ENCODE data around the gene ORC1. TPM values are rescaled to one million over a fixed set of nuclear protein-coding genes. Genes with fewer than 3 reads are reported as not detected.
A peak's percentile ranks its signal among the peaks of the same experiment; 100 is the strongest.

The ORC1 gene
- total RNA-seq = 1 to 10 TPM; 1.2 to 2.0 TPM
- 2.5 to 9.4 reads per million in 2 donors for total RNA-seq

DNA sequence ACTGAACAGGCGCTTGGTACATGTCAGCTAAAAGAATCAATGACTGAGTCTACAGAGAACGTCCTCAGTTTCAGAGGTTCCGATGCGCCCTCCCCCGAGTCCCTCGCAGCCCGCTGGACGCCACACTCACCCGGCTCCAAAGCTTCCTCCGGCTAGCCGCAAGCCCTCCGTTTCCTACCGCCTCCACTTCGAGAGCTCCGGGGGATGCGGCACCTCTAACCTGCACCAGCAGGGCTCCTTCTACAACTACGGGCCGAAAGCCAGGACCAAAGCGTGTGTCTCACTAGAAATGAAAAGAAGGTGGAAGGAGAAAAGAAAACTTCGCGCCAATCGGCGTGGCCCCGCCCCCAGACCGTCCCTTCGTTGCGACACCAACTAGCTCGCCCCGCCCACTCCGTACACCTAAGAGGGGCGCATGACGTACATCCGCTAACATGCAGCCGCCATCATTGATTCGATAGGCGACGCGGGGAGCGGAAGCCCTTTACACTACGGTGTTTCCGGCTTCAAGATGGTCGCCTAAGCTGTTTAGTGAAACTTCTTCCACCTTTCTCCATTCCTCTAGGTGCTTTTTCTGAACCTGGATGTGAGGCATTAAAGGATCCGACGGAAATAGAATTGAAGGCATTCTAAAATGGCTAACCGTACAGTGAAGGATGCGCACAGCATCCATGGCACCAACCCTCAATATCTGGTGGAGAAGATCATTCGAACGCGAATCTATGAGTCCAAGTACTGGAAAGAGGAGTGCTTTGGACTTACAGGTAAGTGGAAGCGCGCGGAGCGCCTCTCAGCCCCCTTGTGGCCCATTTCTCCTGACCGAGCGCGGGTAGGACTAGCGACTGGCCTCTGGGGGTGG is at the start of gene ORC1, which contains the start of gene PRPF38A:
Gene ORC1 (minus strand): TSS at position 308 of the 859 bp plus-strand sequence. CDS start 2,200 bp downstream, outside the sequence.
Gene PRPF38A (plus strand): TSS at position 487 of the 859 bp plus-strand sequence. CDS start 148 bp downstream, at position 635.
- H3K27me3 Mint-ChIP-seq = no peaks in the 10 kb centered on the region
- H3K36me3 Mint-ChIP-seq (ENCODE audit: low read depth) = peaks cover 15% of the 10 kb centered on the region
- ATAC-seq = peak; percentile 91
- H3K4me3 Mint-ChIP-seq = peak within 1 kb of the TSS; percentile 100
- peak; percentile 92 to 95 (median 95) for DNase-seq
- peak within 1 kb of the TSS; percentile 97 for H3K27ac Mint-ChIP-seq
- peaks cover 18% of the 10 kb centered on the region for H3K4me1 Mint-ChIP-seq
- H3K9me3 ChIP-seq (ENCODE audit: control insufficient read depth, low read length, poor library complexity, severe bottlenecking) = no peaks in the 10 kb centered on the region

- H3K9me3 ChIP-seq (ENCODE audit: control insufficient read depth, low read length, poor library complexity, severe bottlenecking) = no peaks in the 10 kb centered on the region
- H3K4me3 Mint-ChIP-seq = no peak overlapping the region
- peaks cover 5% of the 10 kb centered on the region for H3K4me1 Mint-ChIP-seq
- peaks cover 7% of the 10 kb centered on the region for H3K36me3 Mint-ChIP-seq (ENCODE audit: low read depth)
- ATAC-seq = no peak
- no peaks in the 10 kb centered on the region for H3K27me3 Mint-ChIP-seq
- no peak for DNase-seq
- no peak overlapping the region for H3K27ac Mint-ChIP-seq
Measured at GRCh38 chr1:52444463-52444862, 40.2 kb upstream of the ORC1 start.

DNA sequence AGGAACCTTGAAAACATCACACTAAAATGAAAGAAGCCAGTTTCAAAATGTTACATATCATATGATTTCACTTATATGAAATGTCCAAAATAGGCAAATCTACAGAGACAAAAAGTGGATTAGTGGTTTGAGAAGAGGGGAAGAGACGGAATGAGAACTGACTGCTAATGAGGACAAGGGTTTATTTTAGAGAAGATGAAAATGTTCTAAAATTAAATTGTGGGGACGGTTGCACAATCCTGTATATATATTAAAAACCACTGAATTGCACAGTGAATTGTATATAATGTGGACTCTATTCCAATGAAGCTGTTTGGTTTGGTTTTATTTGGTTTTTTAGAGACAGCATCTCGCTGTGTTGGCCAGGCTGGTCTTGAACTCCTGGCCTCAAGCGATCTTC is 35.8 kb upstream of the ORC1 start:
- no peak overlapping the region for H3K27ac Mint-ChIP-seq
- peaks cover 3% of the 10 kb centered on the region for H3K4me1 Mint-ChIP-seq
- H3K4me3 Mint-ChIP-seq = no peak overlapping the region
- ATAC-seq = no peak
- no peak for DNase-seq
- H3K9me3 ChIP-seq (ENCODE audit: control insufficient read depth, low read length, poor library complexity, severe bottlenecking) = no peaks in the 10 kb centered on the region
- peaks cover 5% of the 10 kb centered on the region for H3K36me3 Mint-ChIP-seq (ENCODE audit: low read depth)
- no peaks in the 10 kb centered on the region for H3K27me3 Mint-ChIP-seq

DNA sequence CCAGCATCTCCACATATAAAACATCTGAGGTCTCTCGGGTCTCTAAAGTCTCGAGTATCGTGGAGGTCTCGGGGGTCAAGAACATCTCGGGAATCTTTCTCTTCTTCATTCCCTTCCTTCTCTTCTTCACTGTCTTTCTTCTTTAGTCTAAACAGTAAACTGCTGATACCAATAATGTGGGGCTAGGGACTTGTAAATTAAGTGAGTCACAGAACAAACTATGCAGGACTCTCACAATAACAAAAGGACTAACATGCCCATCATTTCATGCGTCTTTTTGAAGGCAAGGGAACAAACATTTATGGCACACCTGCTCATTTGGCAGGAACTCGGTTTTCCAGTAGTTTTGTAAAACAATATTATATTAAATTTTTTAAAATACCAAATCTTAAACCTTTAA is 32.6 kb upstream of the ORC1 start:
- Mint-ChIP-seq H3K27ac (no peak overlapping the region), H3K36me3 (ENCODE audit: low read depth) (peaks cover 5% of the 10 kb centered on the region), H3K4me3 (no peak overlapping the region), H3K4me1 (peaks cover 3% of the 10 kb centered on the region), H3K27me3 (no peaks in the 10 kb centered on the region)
- DNase-seq (no peak), ATAC-seq (no peak)
- H3K9me3 ChIP-seq (ENCODE audit: control insufficient read depth, low read length, poor library complexity, severe bottlenecking) = no peaks in the 10 kb centered on the region

GRCh38 chr1:52435650-52436049 is 31.4 kb upstream of the ORC1 start:
- H3K4me1 Mint-ChIP-seq = peaks cover 3% of the 10 kb centered on the region
- no peak for DNase-seq
- peaks cover 10% of the 10 kb centered on the region for H3K36me3 Mint-ChIP-seq (ENCODE audit: low read depth)
- H3K4me3 Mint-ChIP-seq = no peak overlapping the region
- H3K9me3 ChIP-seq (ENCODE audit: control insufficient read depth, low read length, poor library complexity, severe bottlenecking) = no peaks in the 10 kb centered on the region
- H3K27ac Mint-ChIP-seq = no peak overlapping the region
- H3K27me3 Mint-ChIP-seq = no peaks in the 10 kb centered on the region
- ATAC-seq = no peak

GRCh38 chr1:52435211-52435610 is 31.0 kb upstream of the ORC1 start:
- DNase-seq (no peak), ATAC-seq (no peak)
- Mint-ChIP-seq H3K36me3 (ENCODE audit: low read depth) (peaks cover 10% of the 10 kb centered on the region), H3K27me3 (no peaks in the 10 kb centered on the region), H3K27ac (no peak overlapping the region), H3K4me1 (peaks cover 3% of the 10 kb centered on the region), H3K4me3 (no peak overlapping the region)
- H3K9me3 ChIP-seq (ENCODE audit: control insufficient read depth, low read length, poor library complexity, severe bottlenecking) = no peaks in the 10 kb centered on the region

- peaks cover 8% of the 10 kb centered on the region for H3K36me3 Mint-ChIP-seq (ENCODE audit: low read depth)
- DNase-seq (no peak), ATAC-seq (no peak)
- no peaks in the 10 kb centered on the region for H3K9me3 ChIP-seq (ENCODE audit: control insufficient read depth, low read length, poor library complexity, severe bottlenecking)
- no peaks in the 10 kb centered on the region for H3K4me1 Mint-ChIP-seq
- no peak overlapping the region for H3K4me3 Mint-ChIP-seq
- H3K27me3 Mint-ChIP-seq = no peaks in the 10 kb centered on the region
- H3K27ac Mint-ChIP-seq = peak overlapping the region; percentile 49
Measured at GRCh38 chr1:52432807-52433206, 28.6 kb upstream of the ORC1 start.

- DNase-seq (no peak), ATAC-seq (no peak)
- H3K4me1 Mint-ChIP-seq = peaks cover 34% of the 10 kb centered on the region
- H3K36me3 Mint-ChIP-seq (ENCODE audit: low read depth) = peaks cover 8% of the 10 kb centered on the region
- H3K4me3 Mint-ChIP-seq = no peak overlapping the region
- no peaks in the 10 kb centered on the region for H3K9me3 ChIP-seq (ENCODE audit: control insufficient read depth, low read length, poor library complexity, severe bottlenecking)
- no peaks in the 10 kb centered on the region for H3K27me3 Mint-ChIP-seq
- H3K27ac Mint-ChIP-seq = peak overlapping the region; percentile 95
Measured at GRCh38 chr1:52427152-52427551, 22.9 kb upstream of the ORC1 start.

DNA sequence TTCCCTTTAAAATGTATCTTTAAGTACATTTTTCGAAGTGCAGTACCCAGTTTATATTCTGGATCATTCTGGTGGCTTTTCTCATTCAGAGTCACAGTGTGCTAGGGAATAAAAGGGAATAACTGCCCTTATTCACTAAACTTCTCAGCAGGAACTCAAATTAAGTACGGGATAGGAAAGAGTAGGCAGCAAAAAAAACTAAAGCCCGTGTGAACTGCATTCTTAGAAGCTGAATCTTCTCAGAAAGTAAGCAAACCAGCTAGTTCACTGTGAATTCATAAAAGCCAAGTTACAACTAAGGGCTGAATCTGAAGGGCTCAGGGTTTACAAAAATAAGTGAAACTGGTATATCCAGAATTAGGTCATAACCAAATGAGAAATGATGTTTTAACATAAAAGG is 22.1 kb upstream of the ORC1 start:
- ATAC-seq (no peak), DNase-seq (no peak)
- Mint-ChIP-seq H3K27me3 (no peaks in the 10 kb centered on the region), H3K4me3 (no peak overlapping the region), H3K4me1 (peaks cover 34% of the 10 kb centered on the region), H3K36me3 (ENCODE audit: low read depth) (peaks cover 5% of the 10 kb centered on the region), H3K27ac (peak overlapping the region; percentile 95)
- H3K9me3 ChIP-seq (ENCODE audit: control insufficient read depth, low read length, poor library complexity, severe bottlenecking) = no peaks in the 10 kb centered on the region

GRCh38 chr1:52424813-52425212 is 20.6 kb upstream of the ORC1 start:
- H3K27ac Mint-ChIP-seq = peak overlapping the region; percentile 95
- DNase-seq (no peak), ATAC-seq (no peak)
- H3K9me3 ChIP-seq (ENCODE audit: control insufficient read depth, low read length, poor library complexity, severe bottlenecking) = no peaks in the 10 kb centered on the region
- H3K27me3 Mint-ChIP-seq = no peaks in the 10 kb centered on the region
- H3K4me3 Mint-ChIP-seq = peak overlapping the region; percentile 65
- H3K4me1 Mint-ChIP-seq = peaks cover 34% of the 10 kb centered on the region
- no peaks in the 10 kb centered on the region for H3K36me3 Mint-ChIP-seq (ENCODE audit: low read depth)

DNA sequence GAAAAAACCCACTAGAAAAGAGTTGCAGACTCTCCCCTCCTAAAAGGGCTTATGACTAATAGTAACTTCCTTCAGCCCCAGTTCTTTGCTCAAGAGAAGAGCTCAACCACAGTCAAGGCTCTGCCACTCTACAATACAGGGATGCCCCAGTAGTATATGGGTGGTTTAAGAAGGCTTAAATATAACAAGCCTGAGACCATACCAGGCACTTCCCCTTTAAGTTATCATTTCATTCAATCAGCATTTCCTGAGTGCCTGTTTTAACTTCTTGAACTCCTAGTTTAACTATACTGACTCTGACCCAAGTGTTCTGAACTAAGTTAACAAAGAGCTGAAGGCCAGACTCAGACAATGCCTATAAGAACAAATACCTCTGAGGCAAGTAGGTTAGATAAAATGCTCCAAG is 20.0 kb upstream of the ORC1 start:
- Mint-ChIP-seq H3K27me3 (no peaks in the 10 kb centered on the region), H3K4me1 (peaks cover 40% of the 10 kb centered on the region), H3K27ac (peak overlapping the region; percentile 95), H3K4me3 (peak overlapping the region; percentile 65), H3K36me3 (ENCODE audit: low read depth) (no peaks in the 10 kb centered on the region)
- DNase-seq = peak in 1 of 3 donors; percentile 13
- H3K9me3 ChIP-seq (ENCODE audit: control insufficient read depth, low read length, poor library complexity, severe bottlenecking) = no peaks in the 10 kb centered on the region
- ATAC-seq = peak; percentile 93

DNA sequence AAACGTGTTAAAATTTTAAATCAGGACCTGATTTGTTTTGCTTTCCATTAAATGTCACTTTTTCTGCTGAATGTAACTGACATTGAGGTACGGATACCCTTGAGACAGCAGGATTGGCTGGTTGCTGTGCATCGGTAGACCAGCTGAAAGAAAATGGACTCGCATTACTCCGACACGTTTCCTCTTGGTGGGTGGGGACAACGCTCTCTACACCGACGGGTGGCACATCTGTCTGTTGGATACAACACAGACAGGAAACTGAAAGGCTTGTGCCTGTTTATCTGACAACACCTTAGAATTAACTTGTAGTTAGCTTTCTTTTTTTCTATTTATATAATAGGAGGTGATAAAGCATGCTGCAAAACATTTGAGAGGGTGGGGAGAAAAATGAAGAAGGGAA is 19.5 kb upstream of the ORC1 start:
- no peaks in the 10 kb centered on the region for H3K9me3 ChIP-seq (ENCODE audit: control insufficient read depth, low read length, poor library complexity, severe bottlenecking)
- Mint-ChIP-seq H3K27me3 (no peaks in the 10 kb centered on the region), H3K4me1 (peaks cover 40% of the 10 kb centered on the region), H3K36me3 (ENCODE audit: low read depth) (no peaks in the 10 kb centered on the region), H3K4me3 (peak overlapping the region; percentile 65), H3K27ac (peak overlapping the region; percentile 95)
- DNase-seq = peak; percentile 40 to 60 (median 56)
- ATAC-seq = peak; percentile 88

DNA sequence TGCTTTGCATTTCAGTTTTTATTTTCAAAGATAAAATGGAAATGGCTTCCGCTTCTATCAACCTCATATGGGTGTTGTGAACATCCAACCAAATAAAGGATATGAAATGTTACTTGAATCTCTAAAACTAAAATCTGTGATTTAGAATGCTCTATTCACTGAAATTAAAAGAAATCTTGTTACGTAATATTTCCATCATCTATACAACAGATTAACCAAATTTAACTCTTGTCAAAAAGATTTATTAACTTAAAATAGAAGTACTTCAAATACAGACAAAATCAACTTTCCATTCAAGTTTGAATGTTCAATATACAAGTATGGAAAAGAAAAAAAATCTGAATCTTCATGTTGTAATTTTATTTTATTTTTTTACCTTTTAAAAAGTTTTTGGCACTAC is 18.8 kb upstream of the ORC1 start:
- no peaks in the 10 kb centered on the region for H3K27me3 Mint-ChIP-seq
- DNase-seq (no peak), ATAC-seq (no peak)
- no peaks in the 10 kb centered on the region for H3K36me3 Mint-ChIP-seq (ENCODE audit: low read depth)
- H3K27ac Mint-ChIP-seq = peak overlapping the region; percentile 95
- H3K4me3 Mint-ChIP-seq = no peak overlapping the region
- H3K9me3 ChIP-seq (ENCODE audit: control insufficient read depth, low read length, poor library complexity, severe bottlenecking) = no peaks in the 10 kb centered on the region
- H3K4me1 Mint-ChIP-seq = peaks cover 40% of the 10 kb centered on the region

DNA sequence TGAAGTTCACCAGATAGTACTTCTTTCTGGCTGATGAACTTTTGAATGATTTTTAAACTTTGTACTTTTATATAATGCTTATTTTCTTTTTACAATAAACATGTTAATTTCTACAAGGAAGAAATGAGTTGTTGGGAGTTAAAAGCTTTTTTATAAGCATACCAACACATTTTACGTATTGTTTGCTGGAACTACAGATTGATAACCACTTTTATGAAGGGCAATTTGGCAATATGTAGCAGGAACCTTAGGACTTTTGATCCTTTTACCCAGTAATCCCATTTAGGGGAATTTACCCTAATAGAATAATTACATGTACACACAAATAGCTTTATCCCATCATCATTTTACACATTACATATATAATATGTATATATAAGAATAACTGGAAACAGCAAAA is 16.5 kb upstream of the ORC1 start:
- H3K27me3 Mint-ChIP-seq = no peaks in the 10 kb centered on the region
- no peak overlapping the region for H3K4me3 Mint-ChIP-seq
- no peak overlapping the region for H3K27ac Mint-ChIP-seq
- H3K4me1 Mint-ChIP-seq = peaks cover 34% of the 10 kb centered on the region
- ATAC-seq = no peak
- H3K9me3 ChIP-seq (ENCODE audit: control insufficient read depth, low read length, poor library complexity, severe bottlenecking) = no peaks in the 10 kb centered on the region
- no peak for DNase-seq
- peaks cover 6% of the 10 kb centered on the region for H3K36me3 Mint-ChIP-seq (ENCODE audit: low read depth)

Measured in T-helper 17 cell (primary cell).